GM12878 (cell line): ENCODE measurements around the gene ATP12A. TPM values are rescaled to one million over a fixed set of nuclear protein-coding genes. Genes with fewer than 3 reads are reported as not detected.

Source experiments
- ATAC-seq: fragments of 200-7000 bp; cut with Tn5 transposase; 3 replicates; pipeline ENCODE4 v1.9.1; 2020; ENCODE audit warnings: mild to moderate bottlenecking, moderate library complexity
- BruUV-seq: library from RNA; stranded (reverse); fragments of 400-500 nt; replicated peaks from 2 replicates; lab custom pipeline; 2021; lab: Mats Ljungman, UMichigan
- CTCF ChIA-PET: fragments of 300-600 bp; sonication (Branson Sonifier 250); formaldehyde crosslinking; extraction: SDS; loops from one replicate; lab custom pipeline; 2021; ENCODE audit warnings: inconsistent platforms; lab: Yijun Ruan, JAX
- POLR2A ChIA-PET: fragments of 350-600 bp; formaldehyde crosslinking; extraction: SDS; loops from one replicate; lab custom pipeline; 2021; ENCODE audit warnings: inconsistent platforms; lab: Charles Lee
- RAD21 ChIA-PET: fragments of 300-600 bp; sonication (Branson Sonifier 250); formaldehyde crosslinking; loops from one replicate; lab custom pipeline; 2023; ENCODE audit warnings: antibody characterized with exemption; ENCODE audit not compliant: unreplicated experiment; lab: Charles Lee
- SMC1A ChIA-PET: fragments of 300-600 bp; sonication (Branson Sonifier 250); formaldehyde crosslinking; loops from one replicate; lab custom pipeline; 2023; ENCODE audit not compliant: unreplicated experiment, uncharacterized antibody; lab: Charles Lee
- DNase-seq: peaks from one replicate; pipeline ENCODE4 v3.0.0-alpha.2; 2011; ENCODE audit warnings: low read depth, low spot score
- FAIRE-seq: peaks from 3 replicates; lab custom pipeline; 2011; peaks lifted over from hg19 to GRCh38; lab: Jason Lieb, UNC
- H2AFZ ChIP-seq: 2 replicates; pipeline ENCODE4 v1.6.0; 2011; ENCODE audit warnings: low read depth, low read length, control low read depth; ENCODE audit not compliant: control insufficient read depth
- H3K27ac ChIP-seq: 2 replicates; pipeline ENCODE4 v1.5.1; 2011; ENCODE audit warnings: control low read depth; ENCODE audit not compliant: control insufficient read depth, insufficient read depth
- H3K27me3 ChIP-seq, 2 experiments: replicated peaks in 1 of 2; 2 replicates each; pipeline versions ENCODE4 v1.6.0 to v1.6.1; 2011; ENCODE audit warnings: low read length in 1 of 2; ENCODE audit not compliant: control insufficient read depth in 2 of 2, insufficient read depth in 2 of 2
- H3K36me3 ChIP-seq, 2 experiments: 2 replicates each; pipeline ENCODE4 v1.5.1; 2011; ENCODE audit warnings: low read length in 1 of 2; ENCODE audit not compliant: control insufficient read depth in 2 of 2, insufficient read depth in 2 of 2
- H3K4me1 ChIP-seq: 2 replicates; pipeline ENCODE4 v1.6.1; 2011; ENCODE audit warnings: mild to moderate bottlenecking, low read length, moderate library complexity, mixed read lengths; ENCODE audit not compliant: control insufficient read depth, insufficient read depth
- H3K4me2 ChIP-seq: 2 replicates; pipeline ENCODE4 v1.6.0; 2011; ENCODE audit warnings: control low read depth; ENCODE audit not compliant: control insufficient read depth, insufficient read depth
- H3K4me3 ChIP-seq: fragments of 200-600 bp; sonication (generic); 2 replicates; pipeline ENCODE4 v1.5.1; 2016
- H3K79me2 ChIP-seq: 2 replicates; pipeline ENCODE4 v1.6.0; 2011; ENCODE audit warnings: low read length; ENCODE audit not compliant: control insufficient read depth, insufficient read depth
- H3K9ac ChIP-seq: 2 replicates; pipeline ENCODE4 v1.8.0; 2011; ENCODE audit warnings: low read length, control low read depth, mixed read lengths; ENCODE audit not compliant: control insufficient read depth, insufficient read depth
- H3K9me3 ChIP-seq: replicated peaks from 3 replicates; pipeline ENCODE4 v1.5.1; 2011; ENCODE audit warnings: mild to moderate bottlenecking, low read length; ENCODE audit not compliant: control insufficient read depth, insufficient read depth
- H4K20me1 ChIP-seq: 2 replicates; pipeline ENCODE4 v1.6.0; 2011; ENCODE audit not compliant: control insufficient read depth, insufficient read depth
- ATF7 ChIP-seq: fragments of 450-650 bp; IDR thresholded peaks from 2 replicates; pipeline ENCODE4 v1.6.1; 2016; ENCODE audit warnings: low read depth, mild to moderate bottlenecking
- CTCF ChIP-seq, 3 experiments: IDR thresholded peaks in 2 of 3; conservative IDR thresholded peaks in 1 of 3; 2 replicates each; pipeline ENCODE4 v1.5.1; 2011; ENCODE audit warnings: low read depth in 3 of 3, low read length in 3 of 3, mild to moderate bottlenecking in 3 of 3, control low read depth in 2 of 3, moderate library complexity in 2 of 3, inconsistent platforms in 1 of 3, mixed read lengths in 1 of 3; ENCODE audit not compliant: control insufficient read depth in 2 of 3, insufficient read depth in 1 of 3; ENCODE audit errors: extremely low read depth in 1 of 3
- IKZF1 ChIP-seq: fragments of 450-650 bp; conservative IDR thresholded peaks from 2 replicates; pipeline ENCODE4 v1.6.1; 2017; ENCODE audit warnings: antibody characterized with exemption, mild to moderate bottlenecking
- RAD21 ChIP-seq: IDR thresholded peaks from 2 replicates; pipeline ENCODE4 v1.6.1; 2011; ENCODE audit warnings: mild to moderate bottlenecking, low read depth, low read length, moderate library complexity; ENCODE audit not compliant: insufficient read depth
- SMAD5 ChIP-seq: IDR thresholded peaks from 2 replicates; pipeline ENCODE4 v1.6.1; 2016; ENCODE audit warnings: antibody characterized with exemption, low read depth
- WGBS: methylation state at CpG from one replicate; pipeline ENCODE4 v1.1.6; 2016; ENCODE audit warnings: low lambda C conversion rate; ENCODE audit not compliant: insufficient replicate concordance, insufficient coverage; ENCODE audit errors: missing lambda C conversion rate; 5-methylcytosine and 5-hydroxymethylcytosine counted together
- in situ Hi-C: fragments of 300-500 bp; cut with MboI; formaldehyde crosslinking; loops from 9 replicates; pipeline ENCODE4 v1.14.3; 2018; ENCODE audit warnings: mixed read lengths
- intact Hi-C: fragments of 100-400 bp; cut with micrococcal nuclease; formaldehyde crosslinking; loops from one replicate; pipeline ENCODE4 v1.14.2; 2022; ENCODE audit not compliant: unreplicated experiment
- polyA plus RNA-seq, 11 experiments: library from polyadenylated mRNA; depleted of rRNA in 4 of 11; unstranded in 6 of 11; stranded (reverse) in 5 of 11; fragments of >200 nt; fragmentation: Nextera tagmentation in 4 of 11; fragmentation: Illumina TruSeq in 1 of 11; extraction: Ambion mirVana in 4 of 11; extraction: Trizol in 1 of 11; gene quantifications; 1 replicate in 1 of 11; 2 replicates in 10 of 11; pipeline versions ENCODE4 v1.2.1 to v1.2.3, GENCODE V29; 2011 to 2016; ENCODE audit warnings: inconsistent platforms in 2 of 11, missing spikeins in 2 of 11, low read depth in 1 of 11
- total RNA-seq, 4 experiments: library from RNA; depleted of rRNA in 3 of 4; stranded (reverse); fragments of >200 nt in 3 of 4; fragmentation: Illumina TruSeq in 1 of 4; extraction: Trizol in 1 of 4; gene quantifications; 2 replicates each; pipeline versions ENCODE4 v1.2.1 to v1.2.3, GENCODE V29; 2013 to 2021

Gene ATP12A
- total and polyA plus RNA-seq, 10 of the 15 experiments (the other 5 are each of a cell fraction or from before 2014, with no cell fraction given) = 0.02 to 0.08 (median 0.04) TPM; not detected in 6

- in situ Hi-C loops = no loop called here
- BruUV-seq = no TSS peak
- TF ChIP-seq RAD21 = peak; percentile 26; the same call in 1 of the 2 replicates
- TF ChIP-seq CTCF (IDR thresholded peaks at IDR 0.05 in 2 of 3, conservative IDR thresholded peaks at IDR 0.05 in 1 of 3; ENCODE audit: control insufficient read depth in 2 of 3, extremely low read depth in 1 of 3, insufficient read depth in 1 of 3, low read depth in 3 of 3, low read length in 3 of 3) = peak in 2 of 3 experiments; percentile 5 to 25; a peak in 2 of 6 replicates
- TF ChIP-seq SMAD5 = no peak
- TF ChIP-seq IKZF1 = no peak
- no peak for TF ChIP-seq ATF7
- RAD21 ChIA-PET = no interaction called here
- Histone ChIP-seq H3K9me3 (no peaks in the 10 kb centered on the region), H2AFZ (no peak overlapping the region), H3K27me3 (peaks cover 10 to 24% of the 10 kb centered on the region in 2 experiments), H3K9ac (no peak overlapping the region), H4K20me1 (no peaks in the 10 kb centered on the region), H3K36me3 (no peaks in the 10 kb centered on the region), H3K4me2 (peak overlapping the region; percentile 43), H3K27ac (no peak overlapping the region), H3K4me3 (peak overlapping the region; percentile 30; the same call in 1 of the 2 replicates), H3K4me1 (no peaks in the 10 kb centered on the region), H3K79me2 (no peaks in the 10 kb centered on the region)
- CTCF ChIA-PET = no interaction called here
- intact Hi-C loops = loop anchor here (10.0 kb wide), 1 partner anchor 248 kb away; no protein-coding TSS in a partner anchor
- FAIRE-seq (no peak), DNase-seq (no peak), ATAC-seq (peak; percentile 63)
- WGBS = 30% methylated on average over 55 of the region's 56 CpGs
- POLR2A ChIA-PET = no interaction called here
- SMC1A ChIA-PET = no interaction called here
These were observed 66.5 kb downstream of the ATP12A start for GRCh38 chr13:24746618-24747247.
